K562 (cell line): ENCODE measurements around the gene OSM. TPM values are rescaled to one million over a fixed set of nuclear protein-coding genes. Genes with fewer than 3 reads are reported as not detected.
A peak's percentile ranks its signal among the peaks of the same experiment; 100 is the strongest.

ENCODE experiments used
- ATAC-seq: fragments of 200-7000 bp; cut with Tn5 transposase; 3 replicates; pipeline ENCODE4 v1.9.1; 2020; ENCODE audit warnings: moderate library complexity
- BruUV-seq: library from RNA; stranded (reverse); fragments of 400-500 nt; replicated peaks from 2 replicates; lab custom pipeline; 2021; lab: Mats Ljungman, UMichigan
- CTCF ChIA-PET: fragments of 300-600 bp; formaldehyde crosslinking; extraction: SDS; loops from one replicate; lab custom pipeline; 2021; ENCODE audit warnings: low intra/inter-chr PET ratio; lab: Yijun Ruan, JAX
- POLR2A ChIA-PET: fragments of 300-600, 350-650 bp; sonication (Branson Sonifier 250); formaldehyde crosslinking; extraction: SDS; loops from one replicate; lab custom pipeline; 2021; ENCODE audit warnings: antibody characterized with exemption, inconsistent platforms; lab: Yijun Ruan, JAX
- DNase-seq, 4 experiments: peaks; one replicate each; pipeline versions ENCODE4 v3.0.0 to v3.0.0-alpha.2; 2011 to 2018; ENCODE audit warnings: low spot score in 3 of 4, mixed read lengths in 3 of 4; ENCODE audit errors: extremely low read depth in 1 of 4
- FAIRE-seq: peaks from 2 replicates; lab custom pipeline; 2011; peaks lifted over from hg19 to GRCh38; lab: Jason Lieb, UNC
- H2AFZ ChIP-seq: 2 replicates; pipeline ENCODE4 v1.6.0; 2011; ENCODE audit warnings: low read depth, low read length, control low read depth, inconsistent platforms
- H3K27ac ChIP-seq: fragments of 200-600 bp; 3 replicates; pipeline ENCODE4 v1.8.0; 2011; ENCODE audit warnings: low read depth, mild to moderate bottlenecking, control low read depth, inconsistent platforms, low read length, moderate library complexity, mixed read lengths; ENCODE audit errors: extremely low read depth
- H3K27me3 ChIP-seq, 2 experiments: fragments of 300-600 bp in 1 of 2; 2 replicates in 1 of 2; 3 replicates in 1 of 2; pipeline versions ENCODE4 v1.6.0 to v1.8.0; 2011; ENCODE audit warnings: inconsistent platforms in 2 of 2, low read length in 2 of 2, mild to moderate bottlenecking in 1 of 2, mixed read lengths in 1 of 2, moderate library complexity in 1 of 2; ENCODE audit not compliant: control insufficient read depth in 2 of 2, insufficient read depth in 2 of 2
- H3K36me3 ChIP-seq: fragments of 300-600 bp; 3 replicates; pipeline ENCODE4 v1.8.0; 2011; ENCODE audit warnings: mild to moderate bottlenecking, low read length, inconsistent platforms; ENCODE audit not compliant: control insufficient read depth, insufficient read depth
- H3K4me1 ChIP-seq, 2 experiments: fragments of 200-600 bp in 1 of 2; replicated peaks in 1 of 2; 2 replicates in 1 of 2; 3 replicates in 1 of 2; pipeline versions ENCODE4 v1.5.1 to v1.8.0; 2011; ENCODE audit warnings: inconsistent platforms in 2 of 2, low read length in 2 of 2, mild to moderate bottlenecking in 1 of 2, mixed read lengths in 1 of 2, moderate library complexity in 1 of 2; ENCODE audit not compliant: control insufficient read depth in 2 of 2, insufficient read depth in 2 of 2
- H3K4me2 ChIP-seq: 2 replicates; pipeline ENCODE4 v1.6.1; 2011; ENCODE audit warnings: low read length, control low read depth, inconsistent platforms, mixed read lengths; ENCODE audit not compliant: insufficient read depth
- H3K4me3 ChIP-seq: fragments of 200-600 bp; sonication (generic), shearing (Covaris generic); 2 replicates; pipeline ENCODE4 v1.5.1; 2016; ENCODE audit warnings: control low read depth, inconsistent platforms
- H3K79me2 ChIP-seq: fragments of 200-600 bp; 3 replicates; pipeline ENCODE4 v1.8.0; 2011; ENCODE audit warnings: low read length, inconsistent platforms; ENCODE audit not compliant: control insufficient read depth, insufficient read depth
- H3K9ac ChIP-seq, 2 experiments: 2 replicates each; pipeline versions ENCODE4 v1.6.0 to v1.6.1; 2011; ENCODE audit warnings: low read depth in 2 of 2, low read length in 2 of 2, control low read depth in 1 of 2, inconsistent platforms in 1 of 2, mild to moderate bottlenecking in 1 of 2, mixed read lengths in 1 of 2; ENCODE audit not compliant: insufficient read depth in 1 of 2
- H3K9me1 ChIP-seq: one replicate; pipeline ENCODE4 v1.6.0; 2011; ENCODE audit warnings: inconsistent platforms, mild to moderate bottlenecking, low read length, moderate library complexity; ENCODE audit not compliant: control insufficient read depth, insufficient read depth
- H3K9me3 ChIP-seq: replicated peaks from 2 replicates; pipeline ENCODE4 v1.5.1; 2011; ENCODE audit warnings: low read depth, low read length, inconsistent platforms; ENCODE audit not compliant: control insufficient read depth, insufficient read depth
- H4K20me1 ChIP-seq: replicated peaks from 2 replicates; pipeline ENCODE4 v1.6.1; 2011; ENCODE audit warnings: low read length, inconsistent platforms, mixed read lengths; ENCODE audit not compliant: control insufficient read depth, insufficient read depth
- BCLAF1 ChIP-seq, 2 experiments: fragments of 450-650 bp in 1 of 2; IDR thresholded peaks; 2 replicates each; pipeline ENCODE4 v1.6.1; 2011 to 2017; ENCODE audit warnings: low read depth in 2 of 2, antibody characterized with exemption in 1 of 2, borderline replicate concordance in 1 of 2, low read length in 1 of 2, mild to moderate bottlenecking in 1 of 2, mixed read lengths in 1 of 2; ENCODE audit not compliant: control insufficient read depth in 1 of 2
- CBFA2T3 ChIP-seq: fragments of 450-650 bp; IDR thresholded peaks from 2 replicates; pipeline ENCODE4 v1.6.1; 2017
- GABPA ChIP-seq: fragments of 200-800 bp; sonication (Bioruptor generic); conservative IDR thresholded peaks from 2 replicates; pipeline ENCODE4 v1.6.1; 2016; ENCODE audit warnings: low read depth, missing genetic modification characterization, missing compliant biosample characterization
- KAT8 ChIP-seq: fragments of 450-650 bp; IDR thresholded peaks from 2 replicates; pipeline ENCODE4 v1.6.1; 2016; ENCODE audit warnings: low read depth, mild to moderate bottlenecking
- MEIS2 ChIP-seq: fragments of 450-650 bp; IDR thresholded peaks from 2 replicates; pipeline ENCODE4 v1.6.1; 2014; ENCODE audit warnings: mild to moderate bottlenecking; ENCODE audit not compliant: partially characterized antibody
- NFE2 ChIP-seq: IDR thresholded peaks from 2 replicates; pipeline ENCODE4 v1.6.1; 2014; ENCODE audit warnings: antibody characterized with exemption, low read depth
- NR2C1 ChIP-seq, 2 experiments: fragments of 450-650 bp; IDR thresholded peaks; 2 replicates each; pipeline ENCODE4 v1.6.1; 2017; ENCODE audit warnings: mild to moderate bottlenecking in 2 of 2, antibody characterized with exemption in 1 of 2, inconsistent platforms in 1 of 2, missing compliant biosample characterization in 1 of 2, missing genetic modification characterization in 1 of 2
- NR2F6 ChIP-seq: fragments of 450-650 bp; formaldehyde crosslinking; IDR thresholded peaks from 2 replicates; pipeline ENCODE4 v1.4.0; 2020; ENCODE audit warnings: mild to moderate bottlenecking
- PHF8 ChIP-seq: fragments of 200-600 bp; sonication (generic); IDR thresholded peaks from 2 replicates; pipeline ENCODE4 v1.6.1; 2012; ENCODE audit warnings: mixed run types, mild to moderate bottlenecking, inconsistent platforms, low read length, moderate library complexity, borderline replicate concordance
- STAT5B ChIP-seq: fragments of 250-450 bp; sonication (Bioruptor Pico); IDR thresholded peaks from 2 replicates; pipeline ENCODE4 v1.8.0; 2021; ENCODE audit warnings: mild to moderate bottlenecking, inconsistent platforms
- ZFP91 ChIP-seq: sonication (generic); formaldehyde crosslinking; IDR thresholded peaks from 2 replicates; pipeline ENCODE4 v1.8.0; 2022; ENCODE audit warnings: mild to moderate bottlenecking, missing genetic modification reagents
- WGBS: fragments of 100-300 bp; shearing (Covaris generic); methylation state at CpG from one replicate; pipeline ENCODE4 v1.1.6; 2016; ENCODE audit warnings: low coverage, mixed read lengths; ENCODE audit not compliant: insufficient coverage; ENCODE audit errors: missing lambda C conversion rate; 5-methylcytosine and 5-hydroxymethylcytosine counted together
- in situ Hi-C: fragments of 300-500 bp; cut with MboI; formaldehyde crosslinking; loops from 4 replicates; pipeline ENCODE4 v1.15.0; 2018; ENCODE audit warnings: inconsistent platforms, mixed read lengths
- intact Hi-C: fragments of 100-400 bp; cut with micrococcal nuclease; formaldehyde crosslinking; loops from 2 replicates; pipeline ENCODE4 v1.14.2; 2022
- polyA plus RNA-seq, 8 experiments: library from polyadenylated mRNA; depleted of rRNA in 4 of 8; stranded (reverse) in 5 of 8; unstranded in 3 of 8; fragments of >200 nt; fragmentation: Nextera tagmentation in 2 of 8; fragmentation: Illumina TruSeq in 1 of 8; extraction: Ambion mirVana in 2 of 8; extraction: Trizol in 1 of 8; gene quantifications; 2 replicates each; pipeline versions ENCODE4 v1.2.1 to v1.2.3, GENCODE V29; 2011 to 2014; ENCODE audit warnings: inconsistent platforms in 1 of 8, missing spikeins in 1 of 8
- total RNA-seq, 7 experiments: library from RNA; depleted of rRNA in 6 of 7; stranded (reverse); fragments of >200 nt in 6 of 7; fragmentation: Illumina TruSeq in 2 of 7; extraction: Trizol in 2 of 7; gene quantifications; 2 replicates each; pipeline versions ENCODE4 v1.2.1 to v1.2.3, GENCODE V29; 2011 to 2021; ENCODE audit warnings: low replicate concordance in 1 of 7

Gene OSM
- total and polyA plus RNA-seq, 9 of the 15 experiments (the other 6 are each of a cell fraction or from before 2014, with no cell fraction given) = 0.22 TPM; not detected in 8

- ATAC-seq = no peak
- H3K79me2 ChIP-seq = no peaks in the 10 kb centered on the region
- H3K9me3 ChIP-seq = no peaks in the 10 kb centered on the region
- no peak for DNase-seq
- no peaks in the 10 kb centered on the region for H3K9me1 ChIP-seq
- 30% methylated on average over 3 of the region's 4 CpGs for WGBS
- no peaks in the 10 kb centered on the region for H3K36me3 ChIP-seq
- intact Hi-C loops = no loop called here
- H3K4me2 ChIP-seq = no peak overlapping the region
- peak overlapping the region in 1 of 2 experiments; percentile 88; a peak in 1 of 4 replicates for H3K9ac ChIP-seq
- peaks cover 12 to 60% of the 10 kb centered on the region in 2 experiments; a peak in 4 of 5 replicates for H3K4me1 ChIP-seq
- ChIA-PET POLR2A (interaction anchor here (0.6 to 0.7 kb wide), 3 partner anchors 14 to 237 kb away, joined by 3 read pairs; no protein-coding TSS in a partner anchor), CTCF (no interaction called here)
- H3K27me3 ChIP-seq = no peaks in the 10 kb centered on the region
- BruUV-seq = no TSS peak
- H3K4me3 ChIP-seq = no peak overlapping the region
- no peaks in the 10 kb centered on the region for H4K20me1 ChIP-seq
- no peak for TF ChIP-seq STAT5B (CRISPR knock-in tag)
- no peak for TF ChIP-seq MEIS2
- TF ChIP-seq BCLAF1 (IDR thresholded peaks at IDR 0.05; ENCODE audit: borderline replicate concordance in 1 of 2, control insufficient read depth in 1 of 2, low read depth in 2 of 2, low read length in 1 of 2) = no peak
- TF ChIP-seq CBFA2T3 = no peak
- TF ChIP-seq KAT8 = no peak
- TF ChIP-seq NR2C1 (IDR thresholded peaks at IDR 0.05) = no peak
- no peak for TF ChIP-seq NR2C1 (tag; IDR thresholded peaks at IDR 0.05)
- no peak for TF ChIP-seq NFE2
- no peak for TF ChIP-seq ZFP91 (CRISPR knock-in tag)
- no peak for TF ChIP-seq PHF8
- no peak for TF ChIP-seq GABPA (tag)
- no peak for TF ChIP-seq NR2F6 (CRISPR knock-in tag)
- H2AFZ ChIP-seq = no peak overlapping the region
- FAIRE-seq = peak; percentile 11
- H3K27ac ChIP-seq = no peak overlapping the region
- in situ Hi-C loops = loop anchor here (5.0 to 10.0 kb wide), 3 partner anchors 93 to 320 kb away; partner anchors contain the start of gene TCN2
Measured at GRCh38 chr22:30284666-30285065, 18.0 kb upstream of the OSM start.
